Chondrocyte (in vitro differentiated cells): ENCODE results near the gene OR9A2. TPM values are rescaled to one million over a fixed set of nuclear protein-coding genes. Genes with fewer than 3 reads are reported as not detected.
"Not testable (repeated sequence)": the region's sequence is repeated elsewhere in the genome, so short reads cannot be mapped to it uniquely, and the experiment has no call there.

Experiments
- DNase-seq: peaks from one replicate; pipeline ENCODE4 v3.0.0; 2021; ENCODE audit warnings: mixed read lengths, low spot score
- H3K27ac Mint-ChIP-seq: one replicate; pipeline ENCODE4 v1.8.0; 2021; ENCODE audit warnings: mild to moderate bottlenecking, moderate library complexity, mixed read lengths; ENCODE audit not compliant: unreplicated experiment
- H3K27me3 Mint-ChIP-seq: 2 replicates; pipeline ENCODE4 v1.8.0; 2021; ENCODE audit warnings: low read depth, mixed read lengths
- H3K36me3 Mint-ChIP-seq: 2 replicates; pipeline ENCODE4 v1.8.0; 2021; ENCODE audit warnings: low read depth, mixed read lengths
- H3K4me1 Mint-ChIP-seq: 2 replicates; pipeline ENCODE4 v1.8.0; 2021; ENCODE audit warnings: low read depth, mild to moderate bottlenecking, mixed read lengths
- H3K4me3 Mint-ChIP-seq: one replicate; pipeline ENCODE4 v1.8.0; 2021; ENCODE audit warnings: mild to moderate bottlenecking, moderate library complexity, mixed read lengths; ENCODE audit not compliant: unreplicated experiment
- H3K9me3 Mint-ChIP-seq: 2 replicates; pipeline ENCODE4 v1.8.0; 2021; ENCODE audit warnings: low read depth, mixed read lengths
- total RNA-seq: library from RNA; stranded (reverse); gene quantifications from 3 replicates; pipeline ENCODE4 v1.2.1, GENCODE V29; 2021
- TF ChIP-seq, protein P1 (sequence below): fragments of 200-600 bp; sonication (generic); IDR thresholded peaks from 2 replicates; pipeline ENCODE4 v1.5.0; 2021; ENCODE audit warnings: antibody characterized with exemption, mild to moderate bottlenecking, moderate library complexity

Gene OR9A2
- total RNA-seq, 1 donor from 2014 or later: not detected

GRCh38 chr7:142992427-142992826 is 34.5 kb downstream of the OR9A2 start:
- Mint-ChIP-seq H3K9me3 (peaks cover 4% of the 10 kb centered on the region), H3K27me3 (peaks cover 7% of the 10 kb centered on the region), H3K36me3 (no peaks in the 10 kb centered on the region), H3K4me3 (no peak overlapping the region), H3K27ac (no peak overlapping the region), H3K4me1 (no peaks in the 10 kb centered on the region)
- DNase-seq: no peak
- TF ChIP-seq, protein P1, sequence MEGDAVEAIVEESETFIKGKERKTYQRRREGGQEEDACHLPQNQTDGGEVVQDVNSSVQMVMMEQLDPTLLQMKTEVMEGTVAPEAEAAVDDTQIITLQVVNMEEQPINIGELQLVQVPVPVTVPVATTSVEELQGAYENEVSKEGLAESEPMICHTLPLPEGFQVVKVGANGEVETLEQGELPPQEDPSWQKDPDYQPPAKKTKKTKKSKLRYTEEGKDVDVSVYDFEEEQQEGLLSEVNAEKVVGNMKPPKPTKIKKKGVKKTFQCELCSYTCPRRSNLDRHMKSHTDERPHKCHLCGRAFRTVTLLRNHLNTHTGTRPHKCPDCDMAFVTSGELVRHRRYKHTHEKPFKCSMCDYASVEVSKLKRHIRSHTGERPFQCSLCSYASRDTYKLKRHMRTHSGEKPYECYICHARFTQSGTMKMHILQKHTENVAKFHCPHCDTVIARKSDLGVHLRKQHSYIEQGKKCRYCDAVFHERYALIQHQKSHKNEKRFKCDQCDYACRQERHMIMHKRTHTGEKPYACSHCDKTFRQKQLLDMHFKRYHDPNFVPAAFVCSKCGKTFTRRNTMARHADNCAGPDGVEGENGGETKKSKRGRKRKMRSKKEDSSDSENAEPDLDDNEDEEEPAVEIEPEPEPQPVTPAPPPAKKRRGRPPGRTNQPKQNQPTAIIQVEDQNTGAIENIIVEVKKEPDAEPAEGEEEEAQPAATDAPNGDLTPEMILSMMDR: no peak

DNA sequence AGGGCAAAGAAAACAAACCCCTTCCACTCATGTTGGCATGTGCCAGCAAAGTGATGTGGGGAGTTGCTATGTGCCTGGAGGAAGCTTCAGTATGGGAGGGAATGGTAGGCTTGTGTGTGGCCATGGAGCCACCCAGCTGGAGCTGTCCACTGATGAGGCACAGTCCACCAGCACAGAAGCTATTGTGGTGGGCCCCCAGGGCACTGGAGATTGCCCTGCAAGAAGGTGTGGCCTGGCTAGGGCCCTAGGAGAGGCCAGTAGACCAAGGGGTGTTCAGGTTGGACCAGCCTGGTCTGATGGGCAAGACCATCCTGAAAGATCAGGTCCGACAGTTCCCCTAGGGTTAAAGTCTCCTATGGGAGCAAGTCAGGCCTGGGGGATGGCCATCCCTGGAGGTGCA is 42.6 kb downstream of the OR9A2 start:
- peaks cover 29% of the 10 kb centered on the region for H3K9me3 Mint-ChIP-seq
- DNase-seq: no peak
- no peaks in the 10 kb centered on the region for H3K4me1 Mint-ChIP-seq
- H3K27me3 Mint-ChIP-seq: no peaks in the 10 kb centered on the region
- H3K36me3 Mint-ChIP-seq: no peaks in the 10 kb centered on the region
- H3K4me3 Mint-ChIP-seq: no peak overlapping the region
- H3K27ac Mint-ChIP-seq: no peak overlapping the region
- TF ChIP-seq, protein P1: no peak

DNA sequence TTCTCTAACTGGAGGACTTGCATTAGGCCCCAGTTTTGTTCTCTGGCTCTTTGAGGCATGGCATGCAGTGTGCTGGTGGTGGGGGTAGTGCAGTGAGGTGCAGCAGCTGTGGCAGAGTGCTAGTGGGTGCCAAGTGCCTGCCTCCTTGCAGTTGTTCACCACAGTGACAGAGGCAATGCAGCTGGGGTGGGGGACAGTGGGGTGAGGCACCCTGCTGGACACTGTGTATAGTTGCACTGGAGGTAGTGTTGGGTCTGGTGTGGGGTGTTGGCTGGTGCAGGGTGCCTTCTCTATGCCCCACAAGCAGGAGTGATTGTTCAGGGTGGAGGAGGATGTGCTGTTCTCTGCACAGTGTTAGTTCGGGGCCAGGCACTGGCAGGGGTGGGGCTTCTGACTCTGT is 43.1 kb downstream of the OR9A2 start:
- peaks cover 34% of the 10 kb centered on the region for H3K9me3 Mint-ChIP-seq

GRCh38 chr7:142978402-142978801 is 48.5 kb downstream of the OR9A2 start:
- not testable (repeated sequence) for H3K4me1 Mint-ChIP-seq, DNase-seq, H3K27me3 Mint-ChIP-seq, H3K4me3 Mint-ChIP-seq, H3K36me3 Mint-ChIP-seq, H3K27ac Mint-ChIP-seq
- H3K9me3 Mint-ChIP-seq: peaks cover 50% of the 10 kb centered on the region

More for the DNA sequence above, 43.1 kb downstream of the OR9A2 start:
- TF ChIP-seq, protein P1: no peak
- no peaks in the 10 kb centered on the region for H3K36me3 Mint-ChIP-seq
- no peak for DNase-seq
- no peak overlapping the region for H3K4me3 Mint-ChIP-seq
- no peaks in the 10 kb centered on the region for H3K27me3 Mint-ChIP-seq
- no peaks in the 10 kb centered on the region for H3K4me1 Mint-ChIP-seq
- H3K27ac Mint-ChIP-seq: no peak overlapping the region

Other genes with a start within 250 kb of the OR9A2 start
- 0.22 to 2.1 TPM (median 0.31 TPM) in 3 replicates for gene EPHB6, start 172.1 kb downstream of the OR9A2 start, total RNA-seq
- gene TRPV6, start 141.4 kb downstream of the OR9A2 start, total RNA-seq: 1.1 TPM in 1 of 3 replicates, not detected in the others
- gene TRPV5, start 93.4 kb downstream of the OR9A2 start, total RNA-seq: not detected in 3 replicates
- gene LLCFC1, start 87.6 kb downstream of the OR9A2 start, total RNA-seq: not detected in 3 replicates
- 0.40 to 0.79 TPM (median 0.44 TPM) in 3 replicates for gene KEL, start 64.8 kb downstream of the OR9A2 start, total RNA-seq
- gene OR6V1, start 25.2 kb upstream of the OR9A2 start, total RNA-seq: not detected in 3 replicates
- gene PIP, start 104.9 kb upstream of the OR9A2 start, total RNA-seq: not detected in 3 replicates
- not detected in 3 replicates for gene TAS2R39, start 156.3 kb upstream of the OR9A2 start, total RNA-seq
- not detected in 3 replicates for gene TAS2R40, start 194.9 kb upstream of the OR9A2 start, total RNA-seq
- 70.1 to 79.6 TPM (median 79.4 TPM) in 3 replicates for gene GSTK1, start 236.3 kb upstream of the OR9A2 start, total RNA-seq